B cell (primary cell): ENCODE data around the gene UNC5A. TPM values are rescaled to one million over a fixed set of nuclear protein-coding genes. Genes with fewer than 3 reads are reported as not detected.

Experiments
- ATAC-seq: fragments of 200-7000 bp; cut with Tn5 transposase; one replicate; pipeline ENCODE4 v1.10.0; 2021; ENCODE audit warnings: low read depth, mild to moderate bottlenecking, moderate number of reproducible peaks, moderate library complexity
- CTCF ChIA-PET: fragments of 350-600 bp; sonication (Branson Sonifier 250); formaldehyde crosslinking; loops from one replicate; lab custom pipeline; 2021; ENCODE audit warnings: antibody characterized with exemption, inconsistent platforms; lab: Charles Lee
- POLR2A ChIA-PET: fragments of 350-600 bp; sonication (Branson Sonifier 250); formaldehyde crosslinking; loops from one replicate; lab custom pipeline; 2021; ENCODE audit warnings: antibody characterized with exemption; lab: Charles Lee
- DNase-seq: peaks from one replicate; pipeline ENCODE4 v3.0.0; 2013
- H2AFZ ChIP-seq: 2 replicates; pipeline ENCODE4 v1.6.1; 2012; ENCODE audit warnings: mild to moderate bottlenecking, low read depth, low read length; ENCODE audit not compliant: insufficient read depth, poor library complexity, severe bottlenecking
- H3K27ac ChIP-seq, 2 donors: 1 replicate in 1 of 2; 2 replicates in 1 of 2; pipeline ENCODE4 v1.5.1; 2012 to 2013; ENCODE audit warnings: low read length in 2 of 2, mild to moderate bottlenecking in 2 of 2, moderate library complexity in 1 of 2
- H3K27me3 ChIP-seq, 4 experiments: fragments of 200-600 bp in 1 of 4; sonication (generic) in 1 of 4; replicated peaks in 1 of 4; 1 replicate in 2 of 4; 2 replicates in 2 of 4; pipeline versions ENCODE4 v1.6.1 to v1.7.0; 2013 to 2016; ENCODE audit warnings: low read length in 3 of 4, mild to moderate bottlenecking in 2 of 4, mixed read lengths in 1 of 4, moderate library complexity in 1 of 4; ENCODE audit not compliant: insufficient read depth in 4 of 4, control insufficient read depth in 3 of 4; ENCODE audit errors: control extremely low read depth in 1 of 4
- H3K36me3 ChIP-seq, 2 experiments: replicated peaks in 1 of 2; 1 replicate in 1 of 2; 2 replicates in 1 of 2; pipeline versions ENCODE4 v1.6.1 to v1.7.1; 2013; ENCODE audit warnings: low read length in 1 of 2; ENCODE audit not compliant: insufficient read depth in 2 of 2, control insufficient read depth in 1 of 2; ENCODE audit errors: control extremely low read depth in 1 of 2, extremely low read depth in 1 of 2
- H3K4me1 ChIP-seq, 2 donors: fragments of 200-600 bp in 1 of 2; sonication (generic) in 1 of 2; 1 replicate in 1 of 2; 2 replicates in 1 of 2; pipeline versions ENCODE4 v1.5.1 to v1.6.1; 2013 to 2017; ENCODE audit warnings: low read length in 2 of 2; ENCODE audit not compliant: control insufficient read depth in 2 of 2, insufficient read depth in 2 of 2
- H3K4me2 ChIP-seq: replicated peaks from 2 replicates; pipeline ENCODE3; 2012; ENCODE audit warnings: mild to moderate bottlenecking, low read depth, low read length; ENCODE audit not compliant: poor library complexity, severe bottlenecking
- H3K4me3 ChIP-seq, 5 experiments: fragments of 200-600 bp in 1 of 5; sonication (generic) in 1 of 5; 1 replicate in 3 of 5; 2 replicates in 2 of 5; pipeline versions ENCODE4 v1.5.1 to v1.7.0; 2011 to 2016; ENCODE audit warnings: low read length in 4 of 5, mild to moderate bottlenecking in 4 of 5, low read depth in 2 of 5, control low read depth in 1 of 5, moderate library complexity in 1 of 5; ENCODE audit not compliant: insufficient read depth in 1 of 5; ENCODE audit errors: control extremely low read depth in 1 of 5, extremely low read depth in 1 of 5
- H3K79me2 ChIP-seq: fragments of 200-600 bp; sonication (generic); one replicate; pipeline ENCODE4 v1.6.0; 2016; ENCODE audit warnings: low read length; ENCODE audit not compliant: control insufficient read depth, insufficient read depth
- H3K9ac ChIP-seq: fragments of 200-600 bp; sonication (generic); 2 replicates; pipeline ENCODE4 v1.6.1; 2017; ENCODE audit warnings: mild to moderate bottlenecking, low read length, moderate library complexity
- H3K9me3 ChIP-seq, 3 donors: one replicate each; pipeline versions ENCODE4 v1.6.1 to v1.7.1; 2013; ENCODE audit warnings: low read length in 2 of 3; ENCODE audit not compliant: control insufficient read depth in 2 of 3, insufficient read depth in 1 of 3; ENCODE audit errors: control extremely low read depth in 1 of 3
- H4K20me1 ChIP-seq: 2 replicates; pipeline ENCODE4 v1.6.0; 2012; ENCODE audit warnings: mild to moderate bottlenecking, low read length; ENCODE audit not compliant: insufficient read depth, control insufficient read depth, poor library complexity, severe bottlenecking
- H3K27ac Mint-ChIP-seq: one replicate; pipeline ENCODE4 v1.8.0; 2021; ENCODE audit warnings: mixed read lengths
- H3K27me3 Mint-ChIP-seq: one replicate; pipeline ENCODE4 v1.8.0; 2021; ENCODE audit warnings: mixed read lengths
- H3K4me1 Mint-ChIP-seq: one replicate; pipeline ENCODE4 v1.8.0; 2021; ENCODE audit warnings: mixed read lengths
- H3K4me3 Mint-ChIP-seq: one replicate; pipeline ENCODE4 v1.8.0; 2021; ENCODE audit warnings: mixed read lengths
- H3K9me3 Mint-ChIP-seq: one replicate; pipeline ENCODE4 v1.8.0; 2022; ENCODE audit warnings: mixed read lengths; ENCODE audit not compliant: insufficient read depth
- CTCF ChIP-seq: fragments of 200-600 bp; IDR thresholded peaks from one replicate; pipeline ENCODE4 v1.8.0; 2022; ENCODE audit warnings: antibody characterized with exemption, mild to moderate bottlenecking
- EZH2 ChIP-seq: IDR thresholded peaks from 2 replicates; pipeline ENCODE4 v1.6.1; 2012; ENCODE audit warnings: borderline replicate concordance, low read depth, mild to moderate bottlenecking, moderate library complexity, low read length; ENCODE audit not compliant: insufficient read depth, poor library complexity, severe bottlenecking
- WGBS: methylation state at CpG from one replicate; pipeline ENCODE4 v1.1.5; 2013; ENCODE audit warnings: missing lambda C conversion rate; ENCODE audit not compliant: insufficient coverage; 5-methylcytosine and 5-hydroxymethylcytosine counted together
- intact Hi-C: fragments of 100-400 bp; cut with micrococcal nuclease; formaldehyde crosslinking; loops from one replicate; pipeline ENCODE4 v1.10.0; 2022
- polyA plus RNA-seq: library from polyadenylated mRNA; depleted of rRNA; stranded (reverse); fragments of >200 nt; gene quantifications from 2 replicates; pipeline ENCODE4 v1.2.3, GENCODE V29; 2012
- total RNA-seq, 2 donors: library from RNA; stranded (reverse); fragments of 120-200 nt in 1 of 2; gene quantifications; 1 replicate in 1 of 2; 2 replicates in 1 of 2; pipeline versions ENCODE4 v1.2.3 to v1.2.4, GENCODE V29; 2013 to 2022

The UNC5A gene
- total and polyA plus RNA-seq, 2 donors (not counting 1 experiment from before 2014, with no cell fraction given): not detected

GRCh38 chr5:176762489-176762888 is 47.9 kb upstream of the UNC5A start:
- peaks cover 0 to 11% (median 2%) of the 10 kb centered on the region in 3 donors for H3K9me3 ChIP-seq
- Mint-ChIP-seq H3K9me3 (peaks cover 16% of the 10 kb centered on the region), H3K27ac (no peak overlapping the region), H3K4me1 (no peaks in the 10 kb centered on the region), H3K4me3 (no peak overlapping the region), H3K27me3 (peaks cover 45% of the 10 kb centered on the region)
- peaks cover 0 to 3% (median 0%) of the 10 kb centered on the region in 4 experiments for H3K27me3 ChIP-seq
- H3K4me2 ChIP-seq: no peak overlapping the region
- no peak overlapping the region for H2AFZ ChIP-seq
- H3K4me3 ChIP-seq: no peak overlapping the region
- ATAC-seq (no peak), DNase-seq (no peak)
- no peaks in the 10 kb centered on the region for H3K4me1 ChIP-seq
- no peaks in the 10 kb centered on the region for H3K36me3 ChIP-seq
- WGBS: 68% methylated on average over 4 of the region's 9 CpGs
- no peak overlapping the region for H3K9ac ChIP-seq
- TF ChIP-seq CTCF (no peak), EZH2 (no peak)
- H3K27ac ChIP-seq: no peak overlapping the region
- ChIA-PET POLR2A (no interaction called here), CTCF (no interaction called here)
- intact Hi-C loops: no loop called here
- H4K20me1 ChIP-seq: no peaks in the 10 kb centered on the region
- H3K79me2 ChIP-seq: no peaks in the 10 kb centered on the region

- WGBS: 100% methylated on average over 1 of the region's 1 CpG
- H3K4me2 ChIP-seq: no peak overlapping the region
- no peak overlapping the region for H3K4me3 ChIP-seq
- H3K27ac ChIP-seq: no peak overlapping the region
- no peak for TF ChIP-seq EZH2
- TF ChIP-seq CTCF: no peak
- H3K27me3 ChIP-seq: peaks cover 0 to 17% (median 8%) of the 10 kb centered on the region in 4 experiments
- H3K79me2 ChIP-seq: no peaks in the 10 kb centered on the region
- no peak for ATAC-seq
- peaks cover 59% of the 10 kb centered on the region for H3K27me3 Mint-ChIP-seq
- no peaks in the 10 kb centered on the region for H3K4me1 ChIP-seq
- H4K20me1 ChIP-seq: no peaks in the 10 kb centered on the region
- H3K9ac ChIP-seq: no peak overlapping the region
- no peak overlapping the region for H3K4me3 Mint-ChIP-seq
- POLR2A ChIA-PET: no interaction called here
- no peak overlapping the region for H3K27ac Mint-ChIP-seq
- H3K9me3 ChIP-seq: peaks cover 2 to 11% (median 7%) of the 10 kb centered on the region in 3 donors
- intact Hi-C loops: no loop called here
- no peaks in the 10 kb centered on the region for H3K36me3 ChIP-seq
- peaks cover 14% of the 10 kb centered on the region for H3K9me3 Mint-ChIP-seq
- H3K4me1 Mint-ChIP-seq: no peaks in the 10 kb centered on the region
- no peak overlapping the region for H2AFZ ChIP-seq
- DNase-seq: no peak
- CTCF ChIA-PET: no interaction called here
Observed at GRCh38 chr5:176765687-176766086, 44.7 kb upstream of the UNC5A start.
